Psoas muscle (tissue), 8 donors: ENCODE data around the gene KXD1. TPM values are rescaled to one million over a fixed set of nuclear protein-coding genes. Genes with fewer than 3 reads are reported as not detected.
A peak's percentile ranks its signal among the peaks of the same experiment; 100 is the strongest.

ENCODE experiments used
- ATAC-seq, 4 donors: fragments of 200-7000 bp; cut with Tn5 transposase; one replicate each; pipeline ENCODE4 v1.9.1; 2020; ENCODE audit warnings: moderate library complexity in 3 of 4, mild to moderate bottlenecking in 2 of 4
- DNase-seq, 2 donors: peaks; one replicate each; pipeline ENCODE4 v3.0.0-alpha.2; 2020
- H3K27ac ChIP-seq: fragments of 200-600 bp; one replicate; pipeline ENCODE4 v1.8.0; 2022
- H3K27me3 ChIP-seq, 3 donors: fragments of 200-600 bp in 1 of 3; one replicate each; pipeline versions ENCODE4 v1.6.1 to v1.8.0; 2013 to 2022; ENCODE audit warnings: low read length in 2 of 3, mild to moderate bottlenecking in 2 of 3, moderate library complexity in 1 of 3; ENCODE audit not compliant: insufficient read depth in 3 of 3
- H3K36me3 ChIP-seq, 2 donors: fragments of 200-600 bp in 1 of 2; one replicate each; pipeline versions ENCODE4 v1.6.1 to v1.8.0; 2013 to 2022; ENCODE audit warnings: low read depth in 1 of 2, mild to moderate bottlenecking in 1 of 2, moderate library complexity in 1 of 2; ENCODE audit not compliant: insufficient read depth in 1 of 2
- H3K4me1 ChIP-seq: fragments of 200-600 bp; one replicate; pipeline ENCODE4 v1.8.0; 2022
- H3K4me3 ChIP-seq: fragments of 200-600 bp; one replicate; pipeline ENCODE4 v1.8.0; 2022; ENCODE audit warnings: mild to moderate bottlenecking
- H3K9me3 ChIP-seq: fragments of 200-600 bp; one replicate; pipeline ENCODE4 v1.8.0; 2022
- CTCF ChIP-seq: fragments of 200-600 bp; IDR thresholded peaks from one replicate; pipeline ENCODE4 v1.8.0; 2022; ENCODE audit warnings: antibody characterized with exemption
- WGBS, 3 donors: extraction: QIAGEN DNeasy Blood & Tissue Kit; methylation state at CpG; one replicate each; pipeline versions ENCODE4 v1.1.6 to v1.1.7; 2013; 5-methylcytosine and 5-hydroxymethylcytosine counted together
- intact Hi-C, 2 donors: fragments of 100-400 bp; cut with DNase I; formaldehyde crosslinking; loops; one replicate each; pipeline versions ENCODE4 v1.11.0 to v1.14.2; 2022
- polyA plus RNA-seq, 3 donors: library from polyadenylated mRNA; stranded (reverse); fragments of 200-250 nt; gene quantifications; one replicate each; pipeline ENCODE4 v1.2.3, GENCODE V29; 2013
- total RNA-seq, 4 donors: library from RNA; stranded (reverse); fragmentation: NEBNext Ultra II Directional in 2 of 4; extraction: Animal tissue kit (Norgen Biotek cat#: 25700) in 2 of 4; gene quantifications; one replicate each; pipeline versions ENCODE4 v1.2.1 to v1.2.4, GENCODE V29; 2021 to 2023
- donor health status: healthy with polysubstance abuse.
- donor health status: DM: no; HTN: no; CAD: no; lungs with moderate emphysema.
- donor health status: Bipolar disorder and iron deficiency.
- donor health status: healthy.
- donor health status: DM: yes; HTN: yes; CAD: no.
- donor health status: DM: no; HTN: no; CAD: no.
- donor health status: DM: no; HTN: no; CAD: no.
- donor health status: DM: yes; HTN: yes; CAD: no.

Gene KXD1
- total and polyA plus RNA-seq, 7 donors, result 38.9 to 144 (median 76.5) TPM

DNA sequence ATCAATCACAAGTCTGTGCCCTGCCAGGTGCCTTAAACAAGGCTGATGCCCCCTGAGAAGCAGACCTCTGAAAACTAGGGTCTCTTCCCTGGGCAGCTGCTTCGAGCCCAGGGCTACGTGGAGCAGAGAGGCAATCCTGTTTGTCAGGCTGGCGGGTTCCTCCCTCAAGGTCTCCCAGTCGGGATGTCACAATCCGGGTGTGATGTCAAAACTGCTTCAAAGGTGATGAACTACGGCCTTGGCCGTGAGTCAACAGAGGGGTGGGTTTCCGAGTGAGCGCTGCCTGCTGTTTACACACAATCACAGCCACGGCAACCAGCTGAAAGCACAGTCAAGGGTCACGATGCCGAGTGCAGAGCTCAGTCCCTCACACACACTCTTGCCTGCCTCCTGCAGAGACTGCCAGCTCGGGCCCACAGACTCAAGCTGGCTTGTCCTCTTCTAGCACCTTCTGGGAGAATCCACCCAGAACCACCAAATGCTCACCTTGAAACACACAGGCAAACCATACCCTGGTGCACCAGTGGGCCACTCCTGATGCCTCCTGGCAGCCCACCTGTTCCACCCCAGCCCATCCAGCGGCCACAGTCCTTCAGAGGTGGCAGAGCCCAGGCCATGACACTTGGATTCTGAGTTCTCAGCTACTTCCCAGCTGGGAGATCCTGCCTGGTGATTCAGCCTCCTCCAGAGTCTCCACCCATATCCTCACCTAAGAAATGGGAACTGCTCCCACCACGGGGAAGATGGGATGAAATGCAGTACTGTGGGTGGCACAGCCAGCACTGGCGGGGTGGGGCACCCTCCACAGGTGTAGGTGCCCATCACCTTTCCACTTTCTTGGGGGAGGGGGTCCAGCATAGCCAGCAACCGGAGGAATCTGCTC is 42.6 kb upstream of the KXD1 start:
- no peaks in the 10 kb centered on the region for H3K9me3 ChIP-seq
- no peaks in the 10 kb centered on the region for H3K27me3 ChIP-seq
- no peak overlapping the region for H3K4me3 ChIP-seq
- peaks cover 82% of the 10 kb centered on the region for H3K4me1 ChIP-seq
- intact Hi-C loops, result loop anchor here (5.0 kb wide), 2 partner anchors 33 to 57 kb away; partner anchors contain the start of gene UBA52 (in 1 of the 2)
- TF ChIP-seq CTCF, result no peak
- ATAC-seq (peak; percentile 36 to 38 (median 38)), DNase-seq (peak in 1 of 2 donors; percentile 71)
- H3K36me3 ChIP-seq, result no peaks in the 10 kb centered on the region
- 47 to 50% (median 49%) methylated on average over 17 of the region's 17 CpGs for WGBS, 3 donors
- peak overlapping the region; percentile 76 for H3K27ac ChIP-seq

GRCh38 chr19:18515959-18516358 is 41.7 kb upstream of the KXD1 start:
- peaks cover 77% of the 10 kb centered on the region for H3K4me1 ChIP-seq
- TF ChIP-seq CTCF, result no peak
- no peak overlapping the region for H3K4me3 ChIP-seq
- intact Hi-C loops, result loop anchor here (5.0 kb wide), 2 partner anchors 34 to 56 kb away; partner anchors contain the start of gene UBA52 (in 1 of the 2)
- no peaks in the 10 kb centered on the region for H3K9me3 ChIP-seq
- no peaks in the 10 kb centered on the region for H3K27me3 ChIP-seq
- 68 to 84% (median 76%) methylated on average over 4 to 5 of the region's 5 CpGs for WGBS, 3 donors
- no peaks in the 10 kb centered on the region for H3K36me3 ChIP-seq
- H3K27ac ChIP-seq, result peak overlapping the region; percentile 76
- ATAC-seq (no peak), DNase-seq (no peak)

DNA sequence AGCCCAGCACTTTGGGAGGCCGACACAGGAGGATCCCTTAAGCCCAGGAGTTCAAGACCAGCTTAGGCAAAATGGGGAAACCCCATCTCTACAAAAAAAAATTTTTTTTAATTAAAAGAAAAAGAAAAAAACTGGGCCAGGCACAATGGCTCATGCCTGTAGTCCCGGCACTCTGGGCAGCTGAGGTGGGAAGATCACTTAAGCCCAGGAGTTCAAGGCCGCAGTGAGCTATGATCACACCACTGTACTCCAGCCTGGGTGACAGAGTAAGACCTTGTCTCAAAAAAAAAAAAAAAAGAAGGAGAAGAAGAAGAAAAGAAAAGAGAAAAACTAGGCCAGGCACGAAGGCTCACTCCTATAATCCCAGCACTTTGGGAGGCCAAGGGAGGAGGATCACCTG is 40.1 kb upstream of the KXD1 start:
- Histone ChIP-seq H3K36me3 (no peaks in the 10 kb centered on the region), H3K27ac (peak overlapping the region; percentile 98), H3K9me3 (no peaks in the 10 kb centered on the region), H3K27me3 (no peaks in the 10 kb centered on the region), H3K4me1 (peaks cover 73% of the 10 kb centered on the region), H3K4me3 (no peak overlapping the region)
- WGBS, 3 donors, result 92 to 98% (median 95%) methylated on average over 4 of the region's 4 CpGs
- ATAC-seq, result no peak
- TF ChIP-seq CTCF, result no peak
- DNase-seq, result no peak
- intact Hi-C loops, result loop anchor here (2.0 to 5.0 kb wide), 3 partner anchors 35 to 55 kb away; partner anchors contain the start of gene UBA52 (in 1 of the 2)

GRCh38 chr19:18518639-18519038 is 39.0 kb upstream of the KXD1 start:
- Histone ChIP-seq H3K36me3 (no peaks in the 10 kb centered on the region), H3K27ac (peak overlapping the region; percentile 98), H3K4me1 (peaks cover 62% of the 10 kb centered on the region), H3K27me3 (no peaks in the 10 kb centered on the region), H3K4me3 (peak overlapping the region; percentile 100), H3K9me3 (no peaks in the 10 kb centered on the region)
- ATAC-seq, result no peak
- 90 to 94% (median 92%) methylated on average over 9 of the region's 9 CpGs for WGBS, 3 donors
- no peak for DNase-seq
- TF ChIP-seq CTCF, result no peak
- intact Hi-C loops, result loop anchor here (2.0 to 5.0 kb wide), 3 partner anchors 36 to 54 kb away; partner anchors contain the start of gene UBA52 (in 1 of the 2)
